IMR-90 (cell line): ENCODE data around the gene ADAMTS8. TPM values are rescaled to one million over a fixed set of nuclear protein-coding genes. Genes with fewer than 3 reads are reported as not detected.

Experiments used
- ATAC-seq: fragments of 200-7000 bp; cut with Tn5 transposase; 2 replicates; pipeline ENCODE4 v1.9.1; 2020; ENCODE audit warnings: low read depth, mild to moderate bottlenecking, moderate library complexity
- BruUV-seq: library from RNA; stranded (reverse); fragments of 400-500 nt; replicated peaks from 2 replicates; lab custom pipeline; 2021; lab: Mats Ljungman, UMichigan
- CTCF ChIA-PET: fragments of 300-600 bp; formaldehyde crosslinking; extraction: SDS; loops from one replicate; lab custom pipeline; 2021; ENCODE audit warnings: antibody characterized with exemption; lab: Yijun Ruan, JAX
- POLR2A ChIA-PET: fragments of 300-600 bp; sonication (Branson Sonifier 250); formaldehyde crosslinking; loops from one replicate; lab custom pipeline; 2022; ENCODE audit warnings: antibody characterized with exemption; ENCODE audit not compliant: unreplicated experiment; lab: Charles Lee
- DNase-seq: peaks from one replicate; pipeline ENCODE4 v3.0.0; 2013
- H2AFZ ChIP-seq: replicated peaks from 2 replicates; pipeline ENCODE3; 2013; ENCODE audit warnings: low read length, mild to moderate bottlenecking; ENCODE audit not compliant: poor library complexity
- H2AK5ac ChIP-seq: 2 replicates; pipeline ENCODE4 v1.6.1; 2013; ENCODE audit warnings: low read depth, low read length, inconsistent platforms
- H2AK9ac ChIP-seq: replicated peaks from 2 replicates; pipeline ENCODE3; 2013; ENCODE audit warnings: mild to moderate bottlenecking, low read depth, low read length, moderate library complexity; ENCODE audit not compliant: poor library complexity
- H2BK120ac ChIP-seq: 2 replicates; pipeline ENCODE4 v1.6.1; 2013; ENCODE audit warnings: low read depth, low read length, inconsistent platforms
- H2BK15ac ChIP-seq: 3 replicates; pipeline ENCODE4 v1.6.1; 2013; ENCODE audit warnings: low read depth, low read length, inconsistent platforms
- H2BK20ac ChIP-seq: 2 replicates; pipeline ENCODE4 v1.6.1; 2013; ENCODE audit warnings: low read depth, mild to moderate bottlenecking, inconsistent platforms, low read length, moderate library complexity
- H2BK5ac ChIP-seq: 2 replicates; pipeline ENCODE4 v1.6.1; 2013; ENCODE audit warnings: mild to moderate bottlenecking, low read depth, low read length, inconsistent platforms; ENCODE audit not compliant: poor library complexity, severe bottlenecking
- H3K14ac ChIP-seq: replicated peaks from 2 replicates; pipeline ENCODE4 v1.6.1; 2013; ENCODE audit warnings: low read depth, low read length, inconsistent platforms
- H3K18ac ChIP-seq: 2 replicates; pipeline ENCODE4 v1.6.1; 2013; ENCODE audit warnings: low read depth, low read length, control low read depth
- H3K23ac ChIP-seq: 2 replicates; pipeline ENCODE4 v1.6.1; 2013; ENCODE audit warnings: low read depth, low read length, inconsistent platforms
- H3K27ac ChIP-seq: 2 replicates; pipeline ENCODE4 v1.5.1; 2013; ENCODE audit warnings: mild to moderate bottlenecking, control low read depth, low read length; ENCODE audit not compliant: insufficient read depth
- H3K27me3 ChIP-seq: 2 replicates; pipeline ENCODE4 v1.6.1; 2013; ENCODE audit warnings: low read length; ENCODE audit not compliant: control insufficient read depth, insufficient read depth
- H3K36me3 ChIP-seq: 2 replicates; pipeline ENCODE4 v1.6.1; 2013; ENCODE audit warnings: low read length, mixed read lengths; ENCODE audit not compliant: control insufficient read depth, insufficient read depth
- H3K4ac ChIP-seq: 2 replicates; pipeline ENCODE4 v1.6.1; 2013; ENCODE audit warnings: low read depth, low read length, inconsistent platforms
- H3K4me1 ChIP-seq: 2 replicates; pipeline ENCODE4 v1.6.1; 2013; ENCODE audit warnings: low read length, mixed read lengths; ENCODE audit not compliant: control insufficient read depth, insufficient read depth
- H3K4me2 ChIP-seq: 2 replicates; pipeline ENCODE4 v1.6.1; 2013; ENCODE audit warnings: low read depth, mild to moderate bottlenecking, control low read depth, low read length, moderate library complexity
- H3K4me3 ChIP-seq: 2 replicates; pipeline ENCODE4 v1.5.1; 2013; ENCODE audit warnings: low read depth, mild to moderate bottlenecking, control low read depth, low read length, moderate library complexity; ENCODE audit not compliant: insufficient read depth
- H3K56ac ChIP-seq: 2 replicates; pipeline ENCODE4 v1.6.1; 2013; ENCODE audit warnings: low read length, inconsistent platforms; ENCODE audit not compliant: insufficient read depth; ENCODE audit errors: extremely low read depth
- H3K79me1 ChIP-seq, 2 experiments: 2 replicates each; pipeline ENCODE4 v1.6.1; 2013; ENCODE audit warnings: low read length in 2 of 2, inconsistent platforms in 1 of 2, low read depth in 1 of 2
- H3K9ac ChIP-seq: 2 replicates; pipeline ENCODE4 v1.6.1; 2013; ENCODE audit warnings: low read depth, low read length, control low read depth
- H3K9me1 ChIP-seq: 2 replicates; pipeline ENCODE4 v1.6.1; 2013; ENCODE audit warnings: low read length, inconsistent platforms; ENCODE audit not compliant: insufficient read depth
- H3K9me3 ChIP-seq: 2 replicates; pipeline ENCODE4 v1.6.1; 2013; ENCODE audit warnings: low read length; ENCODE audit not compliant: control insufficient read depth, insufficient read depth
- H4K20me1 ChIP-seq: 2 replicates; pipeline ENCODE4 v1.6.1; 2013; ENCODE audit warnings: low read length, inconsistent platforms; ENCODE audit not compliant: insufficient read depth
- H4K5ac ChIP-seq: 2 replicates; pipeline ENCODE4 v1.6.1; 2013; ENCODE audit warnings: mild to moderate bottlenecking, low read depth, low read length, control low read depth
- H4K8ac ChIP-seq, 2 experiments: 2 replicates each; pipeline ENCODE4 v1.6.1; 2013; ENCODE audit warnings: low read depth in 2 of 2, low read length in 2 of 2, control low read depth in 1 of 2, inconsistent platforms in 1 of 2
- H4K91ac ChIP-seq: 2 replicates; pipeline ENCODE4 v1.6.1; 2013; ENCODE audit warnings: low read depth, low read length, inconsistent platforms; ENCODE audit not compliant: insufficient read depth
- CHD1 ChIP-seq: IDR thresholded peaks from 2 replicates; pipeline ENCODE4 v1.6.1; 2012; ENCODE audit warnings: low read depth, low read length, improper control_type of control experiment
- CTCF ChIP-seq: conservative IDR thresholded peaks from 2 replicates; pipeline ENCODE4 v1.5.1; 2012; ENCODE audit warnings: mild to moderate bottlenecking, low read depth, low read length, improper control_type of control experiment
- ELK1 ChIP-seq: fragments of 150-350 bp; IDR thresholded peaks from 2 replicates; pipeline ENCODE4 v1.6.1; 2016; ENCODE audit warnings: low read depth, mild to moderate bottlenecking, low read length, moderate library complexity, borderline replicate concordance
- FOS ChIP-seq: fragments of 150-350 bp; IDR thresholded peaks from 2 replicates; pipeline ENCODE4 v1.6.1; 2016; ENCODE audit warnings: low read depth, low read length
- MAFK ChIP-seq: IDR thresholded peaks from 2 replicates; pipeline ENCODE4 v1.6.1; 2012; ENCODE audit warnings: low read depth, low read length, improper control_type of control experiment
- MAZ ChIP-seq: IDR thresholded peaks from 2 replicates; pipeline ENCODE4 v1.6.1; 2012; ENCODE audit warnings: low read depth, mild to moderate bottlenecking, low read length, improper control_type of control experiment, moderate library complexity, borderline replicate concordance
- MXI1 ChIP-seq: IDR thresholded peaks from 2 replicates; pipeline ENCODE4 v1.6.1; 2012; ENCODE audit warnings: low read depth, mild to moderate bottlenecking, low read length, moderate library complexity, borderline replicate concordance
- NFE2L2 ChIP-seq: fragments of 150-350 bp; IDR thresholded peaks from 2 replicates; pipeline ENCODE4 v1.6.1; 2016; ENCODE audit warnings: low read depth, mild to moderate bottlenecking, low read length
- POLR2A ChIP-seq: IDR thresholded peaks from 2 replicates; pipeline ENCODE4 v1.6.1; 2012; ENCODE audit warnings: mild to moderate bottlenecking, low read depth, low read length
- RAD21 ChIP-seq: IDR thresholded peaks from 2 replicates; pipeline ENCODE4 v1.6.1; 2012; ENCODE audit warnings: low read length, improper control_type of control experiment
- SMC3 ChIP-seq: fragments of 150-350 bp; IDR thresholded peaks from 2 replicates; pipeline ENCODE4 v1.6.1; 2016; ENCODE audit warnings: low read depth, mild to moderate bottlenecking, antibody characterized with exemption, low read length, moderate library complexity
- USF2 ChIP-seq: fragments of 150-350 bp; IDR thresholded peaks from 2 replicates; pipeline ENCODE4 v1.6.1; 2017; ENCODE audit warnings: mild to moderate bottlenecking, antibody characterized with exemption, low read length, low read depth
- WGBS, 2 experiments: methylation state at CpG; one replicate each; pipeline versions ENCODE4 v1.1.5 to v1.1.7; 2013; ENCODE audit warnings: missing lambda C conversion rate in 2 of 2; ENCODE audit not compliant: insufficient read length in 1 of 2; ENCODE audit errors: extremely low coverage in 2 of 2; 5-methylcytosine and 5-hydroxymethylcytosine counted together
- dilution Hi-C: fragments of 300-500 bp; cut with HindIII; formaldehyde crosslinking; loops from one replicate; pipeline ENCODE4 v1.14.3; 2018; ENCODE audit warnings: low sequenced_read_pairs; ENCODE audit not compliant: unreplicated experiment
- in situ Hi-C: fragments of 300-500 bp; cut with MboI; formaldehyde crosslinking; loops from 3 replicates; pipeline ENCODE4 v1.14.3; 2019; ENCODE audit warnings: low sequenced_read_pairs, inconsistent platforms, mixed read lengths
- intact Hi-C: fragments of 100-400 bp; cut with micrococcal nuclease; formaldehyde crosslinking; loops from 2 replicates; pipeline ENCODE4 v1.10.0; 2022
- polyA plus RNA-seq, 3 experiments: library from polyadenylated mRNA; depleted of rRNA; stranded (reverse); fragments of >200 nt; gene quantifications; 2 replicates each; pipeline ENCODE4 v1.2.3, GENCODE V29; 2012; ENCODE audit warnings: low replicate concordance in 1 of 3
- total RNA-seq: library from RNA; depleted of rRNA; stranded (reverse); fragments of >200 nt; gene quantifications from 2 replicates; pipeline ENCODE4 v1.2.3, GENCODE V29; 2012

ADAMTS8 gene
- total and polyA plus RNA-seq, 2 of the 4 experiments (the other 2 are of a cell fraction), result under 0.01 to 0.60 TPM

DNA sequence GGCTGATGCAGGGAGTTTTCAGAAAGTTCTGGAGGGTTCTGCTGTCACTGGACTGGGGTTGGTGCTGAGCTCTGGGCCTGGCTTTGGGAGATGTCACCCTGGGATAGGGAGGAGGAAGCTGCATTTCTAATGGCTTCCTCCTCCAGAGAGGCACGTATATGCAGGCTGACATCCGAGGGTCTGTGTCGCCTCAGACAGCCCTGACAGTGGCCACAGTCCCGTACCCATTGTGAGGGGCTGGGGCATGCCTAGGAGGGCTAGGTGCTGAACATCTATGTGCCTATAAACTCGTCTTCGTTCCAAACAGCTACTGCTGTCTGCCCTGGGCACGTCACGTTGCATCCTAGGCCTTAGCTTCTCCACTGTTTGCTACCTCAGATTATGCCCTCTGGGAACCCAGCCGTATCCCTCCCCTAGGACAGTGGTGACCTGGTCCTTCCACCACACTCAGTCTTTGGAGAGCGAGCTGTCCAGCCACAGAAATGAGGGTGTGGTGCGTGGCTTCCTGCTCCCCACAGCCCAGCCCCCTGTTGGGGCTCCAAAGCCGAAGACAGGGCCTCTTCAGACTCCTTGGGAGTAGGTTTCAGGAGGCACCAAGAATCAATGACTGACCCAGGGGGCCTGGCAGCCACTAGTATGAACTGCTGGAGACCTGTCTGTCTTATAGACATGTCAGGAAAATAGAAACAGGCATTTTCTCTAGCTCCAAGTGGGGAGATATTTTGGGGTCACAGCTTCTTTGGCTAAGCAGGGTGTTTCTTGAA is 46.4 kb upstream of the ADAMTS8 start:
- H2AK5ac ChIP-seq, result peak overlapping the region; percentile 43; the same call in 1 of the 2 replicates
- dilution Hi-C loops, result no loop called here
- no peak overlapping the region for H3K27ac ChIP-seq
- H2AK9ac ChIP-seq, result no peak overlapping the region
- ATAC-seq (no peak), DNase-seq (no peak)
- no peak overlapping the region for H3K4me2 ChIP-seq
- no peak overlapping the region for H3K4me3 ChIP-seq
- intact Hi-C loops, result loop anchor here (5.0 kb wide), 2 partner anchors 127 to 162 kb away; no protein-coding TSS in a partner anchor
- H3K56ac ChIP-seq, result no peak overlapping the region
- peaks cover 64% of the 10 kb centered on the region for H3K36me3 ChIP-seq
- ChIA-PET POLR2A (no interaction called here), CTCF (interaction anchor here (0.6 to 0.8 kb wide), 2 partner anchors 22 to 326 kb away, joined by 3 to 4 read pairs; no protein-coding TSS in a partner anchor)
- no peak overlapping the region for H4K5ac ChIP-seq
- H2BK15ac ChIP-seq, result peak overlapping the region; percentile 42; the same call in 1 of the 3 replicates
- no peak overlapping the region; the same call in 1 of the 2 replicates for H3K14ac ChIP-seq
- H3K9me1 ChIP-seq, result peaks cover 29% of the 10 kb centered on the region
- no peaks in the 10 kb centered on the region for H3K27me3 ChIP-seq
- no peak overlapping the region; the same call in 1 of the 2 replicates for H3K18ac ChIP-seq
- H3K9ac ChIP-seq, result no peak overlapping the region
- peak overlapping the region; percentile 63 for H3K4ac ChIP-seq
- no peak overlapping the region for H2BK5ac ChIP-seq
- no peak overlapping the region for H4K91ac ChIP-seq
- WGBS, 2 experiments, result 96% methylated on average over 4 of the region's 12 CpGs; no CpG with 5 or more reads in 1 of the 2 experiments
- in situ Hi-C loops, result no loop called here
- TF ChIP-seq MAFK, result no peak
- TF ChIP-seq FOS, result no peak
- TF ChIP-seq ELK1, result no peak
- TF ChIP-seq USF2, result no peak
- TF ChIP-seq RAD21, result no peak
- TF ChIP-seq CHD1, result no peak
- TF ChIP-seq MAZ, result no peak
- TF ChIP-seq MXI1, result no peak
- no peak for TF ChIP-seq CTCF
- no peak for TF ChIP-seq SMC3
- TF ChIP-seq POLR2A, result no peak
- no peak for TF ChIP-seq NFE2L2
- no TSS peak for BruUV-seq
- H2BK120ac ChIP-seq, result peak overlapping the region; percentile 39; the same call in 1 of the 2 replicates
- no peaks in the 10 kb centered on the region for H3K9me3 ChIP-seq
- H3K79me1 ChIP-seq, result peaks cover 0 to 3% of the 10 kb centered on the region in 2 experiments; a peak in 1 of 4 replicates
- 0 out of 2 replicates have a peak overlapping the region, but pooled peaks have one; percentile 13 for H3K23ac ChIP-seq
- no peaks in the 10 kb centered on the region for H4K20me1 ChIP-seq
- no peak overlapping the region for H2AFZ ChIP-seq
- H3K4me1 ChIP-seq, result peaks cover 34% of the 10 kb centered on the region
- H4K8ac ChIP-seq, result no peak overlapping the region; a peak in 1 of 4 replicates
- H2BK20ac ChIP-seq, result peak overlapping the region; percentile 24; the same call in 1 of the 2 replicates
